Natural killer cell treated with Interleukin-12 subunit alpha and Interleukin-12 subunit beta and Interleukin-15 and Interleukin-18, amount 100 ng/mL, for 72 hours (primary cell): ENCODE results near the gene CCDC78. TPM values are rescaled to one million over a fixed set of nuclear protein-coding genes. Genes with fewer than 3 reads are reported as not detected.

Source experiments
- ATAC-seq, 2 donors: fragments of 150-1000 bp; cut with Tn5 transposase in 1 of 2; sonication (Bioruptor Pico), chemical (Tn5 transposase) in 1 of 2; 2 replicates each; pipeline ENCODE4 v1.10.0; 2021
- DNase-seq: peaks from one replicate; pipeline ENCODE4 v3.0.0; 2022; ENCODE audit warnings: low spot score
- H3K27ac Mint-ChIP-seq, 2 donors: 1 replicate in 1 of 2; 2 replicates in 1 of 2; pipeline ENCODE4 v1.8.0; 2022; ENCODE audit warnings: mixed read lengths in 2 of 2, mild to moderate bottlenecking in 1 of 2, moderate library complexity in 1 of 2
- H3K27me3 Mint-ChIP-seq, 2 donors: 1 replicate in 1 of 2; 2 replicates in 1 of 2; pipeline ENCODE4 v1.8.0; 2022; ENCODE audit warnings: mixed read lengths in 2 of 2
- H3K36me3 Mint-ChIP-seq: one replicate; pipeline ENCODE4 v1.8.0; 2022; ENCODE audit warnings: mixed read lengths
- H3K4me1 Mint-ChIP-seq, 2 donors: 1 replicate in 1 of 2; 2 replicates in 1 of 2; pipeline ENCODE4 v1.8.0; 2022; ENCODE audit warnings: low read depth in 2 of 2, mixed read lengths in 2 of 2, mild to moderate bottlenecking in 1 of 2
- H3K4me3 Mint-ChIP-seq: one replicate; pipeline ENCODE4 v1.8.0; 2022; ENCODE audit warnings: mixed read lengths
- H3K9me3 Mint-ChIP-seq: 2 replicates; pipeline ENCODE4 v1.8.0; 2022; ENCODE audit warnings: mixed read lengths
- total RNA-seq, 2 donors: library from RNA; stranded (reverse); gene quantifications; one replicate each; pipeline ENCODE4 v1.2.3, GENCODE V29; 2022

Gene CCDC78
- total RNA-seq, 2 donors from 2014 or later: 3.1 to 6.4 TPM

DNA sequence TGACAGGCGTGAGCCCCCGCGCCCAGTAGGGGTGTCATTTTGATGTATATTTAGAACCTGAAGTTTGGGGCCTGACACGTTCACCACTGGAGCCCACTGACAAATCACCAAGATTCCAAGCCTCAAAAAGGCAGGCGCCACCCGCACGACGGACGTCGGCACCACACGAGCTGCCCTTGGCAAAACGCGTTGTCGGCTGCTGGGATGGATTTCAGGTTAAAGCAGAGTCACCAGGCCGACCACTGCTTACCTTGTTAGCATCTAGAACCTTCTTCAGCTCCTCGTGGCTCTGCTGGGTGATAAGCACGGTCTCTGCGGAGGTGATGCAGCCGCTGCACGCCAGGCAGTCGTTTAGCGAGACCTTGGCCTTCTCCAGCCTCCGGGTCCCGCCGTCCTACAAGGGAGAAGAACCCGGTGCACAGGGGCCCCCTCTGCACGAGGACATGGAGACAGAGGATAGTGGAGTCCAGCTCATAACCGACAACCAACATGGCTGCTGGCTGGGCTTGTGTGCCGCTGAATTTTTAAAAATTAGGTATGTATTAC is 10.8 kb upstream of the CCDC78 start:
- Mint-ChIP-seq H3K9me3 (no peaks in the 10 kb centered on the region), H3K27me3 (no peaks in the 10 kb centered on the region), H3K36me3 (no peaks in the 10 kb centered on the region), H3K27ac (no peak overlapping the region), H3K4me1 (peaks cover 3 to 10% of the 10 kb centered on the region in 2 donors), H3K4me3 (no peak overlapping the region)
- ATAC-seq: no peak
- DNase-seq: no peak

GRCh38 chr16:735982-736453 is 9.8 kb upstream of the CCDC78 start:
- peak overlapping the region in 1 of 2 donors; percentile 21 for H3K27ac Mint-ChIP-seq
- H3K36me3 Mint-ChIP-seq: no peaks in the 10 kb centered on the region
- peaks cover 3 to 10% of the 10 kb centered on the region in 2 donors for H3K4me1 Mint-ChIP-seq
- peak overlapping the region; percentile 47 for H3K4me3 Mint-ChIP-seq
- no peaks in the 10 kb centered on the region for H3K9me3 Mint-ChIP-seq
- DNase-seq (no peak), ATAC-seq (peak in 1 of 2 donors; percentile 68)
- H3K27me3 Mint-ChIP-seq: no peaks in the 10 kb centered on the region

GRCh38 chr16:734981-735881 is 9.0 kb upstream of the CCDC78 start:
- no peak overlapping the region for H3K27ac Mint-ChIP-seq
- H3K36me3 Mint-ChIP-seq: no peaks in the 10 kb centered on the region
- H3K4me1 Mint-ChIP-seq: peaks cover 3 to 10% of the 10 kb centered on the region in 2 donors

GRCh38 chr16:734208-734980 is 8.2 kb upstream of the CCDC78 start:
- Mint-ChIP-seq H3K4me3 (no peak overlapping the region), H3K9me3 (no peaks in the 10 kb centered on the region), H3K4me1 (peaks cover 3 to 10% of the 10 kb centered on the region in 2 donors), H3K27ac (no peak overlapping the region), H3K27me3 (no peaks in the 10 kb centered on the region), H3K36me3 (no peaks in the 10 kb centered on the region)
- ATAC-seq (no peak), DNase-seq (no peak)

More at GRCh38 chr16:734981-735881, 9.0 kb upstream of the CCDC78 start:
- DNase-seq: no peak
- Mint-ChIP-seq H3K27me3 (no peaks in the 10 kb centered on the region), H3K4me3 (peak overlapping the region; percentile 47), H3K9me3 (no peaks in the 10 kb centered on the region)
- ATAC-seq: no peak

DNA sequence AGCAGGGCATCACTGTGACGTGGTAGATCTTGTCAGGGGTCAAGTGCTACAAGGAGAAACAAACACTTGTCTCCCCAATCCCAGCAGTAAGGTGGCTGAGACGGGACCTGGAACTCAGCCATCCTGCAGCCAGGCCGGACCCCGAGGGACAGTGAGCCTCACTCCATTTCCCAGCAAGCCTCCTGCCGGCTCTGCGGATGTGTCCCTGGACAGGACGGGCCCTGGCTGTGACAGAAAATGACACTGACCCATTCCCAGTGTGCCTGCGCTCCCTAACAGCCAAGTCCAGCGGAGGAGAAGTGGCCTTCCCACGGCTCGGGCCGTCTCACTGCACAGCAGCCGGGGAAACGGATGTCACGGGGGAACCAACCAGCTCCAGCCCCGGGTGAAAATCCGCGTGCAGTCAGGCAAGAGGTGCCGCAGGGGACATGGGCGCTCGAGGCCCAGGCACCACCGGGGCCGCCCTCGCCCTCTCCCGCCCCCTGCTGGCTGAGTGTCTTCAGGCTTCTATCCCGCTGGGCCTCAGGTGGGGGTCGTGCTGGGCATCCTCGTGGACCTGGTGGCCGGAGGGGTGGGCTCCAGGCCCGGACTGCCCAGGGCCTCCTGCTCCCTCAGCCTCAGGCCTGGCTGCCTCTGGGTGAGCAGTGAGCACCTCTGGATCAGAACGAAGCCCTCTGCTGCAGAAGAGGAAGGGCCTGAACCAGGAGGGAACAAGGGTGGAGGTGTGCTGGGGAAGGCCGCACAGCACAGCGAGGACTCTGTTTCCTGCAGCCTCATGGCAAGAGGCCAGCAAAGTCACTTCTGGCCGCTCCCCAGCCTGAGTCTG is 7.4 kb upstream of the CCDC78 start:
- DNase-seq (no peak), ATAC-seq (peak in 1 of 2 donors; percentile 29)
- Mint-ChIP-seq H3K9me3 (no peaks in the 10 kb centered on the region), H3K27me3 (no peaks in the 10 kb centered on the region), H3K4me3 (no peak overlapping the region), H3K4me1 (peaks cover 0 to 10% of the 10 kb centered on the region in 2 donors), H3K27ac (no peak overlapping the region), H3K36me3 (no peaks in the 10 kb centered on the region)

DNA sequence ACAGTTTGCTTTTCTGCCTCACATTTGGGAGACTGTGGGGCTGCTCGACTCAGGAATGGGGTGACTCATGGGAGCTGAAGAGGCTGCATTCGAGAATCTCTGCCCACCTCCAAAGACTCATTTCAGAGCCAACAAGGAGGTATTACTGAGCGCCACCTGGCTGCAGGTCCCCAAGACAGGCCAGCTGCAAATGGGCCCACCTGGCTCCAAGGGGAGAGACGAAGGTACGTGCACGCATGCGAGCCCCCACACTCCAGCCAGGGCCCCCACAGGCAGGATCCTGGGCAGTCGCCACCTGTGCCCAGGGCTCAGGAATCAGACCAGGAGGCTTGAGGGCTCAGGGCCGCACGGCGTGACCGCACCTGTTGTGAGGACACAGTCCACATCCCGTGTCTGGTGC is 6.7 kb upstream of the CCDC78 start:
- DNase-seq (no peak), ATAC-seq (no peak)
- no peak overlapping the region for H3K27ac Mint-ChIP-seq

GRCh38 chr16:732332-732731 is 6.1 kb upstream of the CCDC78 start:
- Mint-ChIP-seq H3K36me3 (no peaks in the 10 kb centered on the region), H3K9me3 (no peaks in the 10 kb centered on the region), H3K4me1 (peaks cover 0 to 10% of the 10 kb centered on the region in 2 donors), H3K27me3 (no peaks in the 10 kb centered on the region), H3K4me3 (no peak overlapping the region), H3K27ac (no peak overlapping the region)
- ATAC-seq (no peak), DNase-seq (no peak)

More for the DNA sequence above, 6.7 kb upstream of the CCDC78 start:
- no peaks in the 10 kb centered on the region for H3K36me3 Mint-ChIP-seq
- no peaks in the 10 kb centered on the region for H3K9me3 Mint-ChIP-seq
- H3K4me3 Mint-ChIP-seq: no peak overlapping the region
- H3K27me3 Mint-ChIP-seq: no peaks in the 10 kb centered on the region
- peaks cover 0 to 10% of the 10 kb centered on the region in 2 donors for H3K4me1 Mint-ChIP-seq

- Mint-ChIP-seq H3K4me3 (no peak overlapping the region), H3K4me1 (peaks cover 0 to 7% of the 10 kb centered on the region in 2 donors), H3K27me3 (no peaks in the 10 kb centered on the region), H3K27ac (no peak overlapping the region), H3K9me3 (no peaks in the 10 kb centered on the region), H3K36me3 (no peaks in the 10 kb centered on the region)
- ATAC-seq (no peak), DNase-seq (no peak)
Measured at GRCh38 chr16:730666-731509, 4.6 kb upstream of the CCDC78 start.

- no peaks in the 10 kb centered on the region for H3K4me1 Mint-ChIP-seq
- H3K4me3 Mint-ChIP-seq: no peak overlapping the region
- DNase-seq: no peak
Measured at GRCh38 chr16:729768-730665, 3.8 kb upstream of the CCDC78 start.

GRCh38 chr16:728890-729744 is 2.9 kb upstream of the CCDC78 start:
- H3K36me3 Mint-ChIP-seq: no peaks in the 10 kb centered on the region
- no peaks in the 10 kb centered on the region for H3K27me3 Mint-ChIP-seq
- no peaks in the 10 kb centered on the region for H3K4me1 Mint-ChIP-seq
- H3K27ac Mint-ChIP-seq: no peak overlapping the region
- H3K4me3 Mint-ChIP-seq: peak overlapping the region; percentile 10
- DNase-seq: no peak
- H3K9me3 Mint-ChIP-seq: no peaks in the 10 kb centered on the region
- ATAC-seq: no peak

More at GRCh38 chr16:729768-730665, 3.8 kb upstream of the CCDC78 start:
- Mint-ChIP-seq H3K27ac (no peak overlapping the region), H3K9me3 (no peaks in the 10 kb centered on the region), H3K27me3 (no peaks in the 10 kb centered on the region), H3K36me3 (no peaks in the 10 kb centered on the region)
- no peak for ATAC-seq
